IPS-NIHi11 (cell line): ENCODE data around the gene ACVR1B.

ENCODE experiments used
- DNase-seq: peaks from one replicate; pipeline ENCODE4 v3.0.0; 2012; ENCODE audit warnings: mixed read lengths, low spot score

The ACVR1B gene

DNA sequence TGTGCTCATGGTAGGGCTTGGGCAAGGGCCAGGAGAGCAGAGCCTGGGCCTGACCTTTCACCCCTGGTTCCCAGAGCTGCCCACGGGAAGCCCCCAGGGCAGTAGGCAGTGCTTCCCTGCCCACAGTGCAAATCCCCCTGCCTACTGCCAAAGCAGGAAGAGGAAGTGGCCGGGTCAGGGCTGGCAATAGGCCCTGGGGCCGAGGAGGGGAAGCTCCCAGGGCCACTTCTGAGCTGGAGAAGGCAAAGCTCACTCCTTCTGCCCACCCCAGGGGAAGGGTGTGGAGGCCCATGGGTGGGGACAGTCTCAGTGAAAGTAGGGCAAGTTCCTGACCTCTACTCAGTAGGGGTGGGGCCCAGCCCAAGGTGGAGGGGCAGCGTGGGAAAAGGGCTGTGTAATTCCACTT is 94.3 kb downstream of the ACVR1B start:
- DNase-seq: no peak
